Ascending aorta (tissue), 2 donors: ENCODE measurements around the gene MC3R. TPM values are rescaled to one million over a fixed set of nuclear protein-coding genes. Genes with fewer than 3 reads are reported as not detected.

Source experiments
- DNase-seq, 2 donors: peaks; one replicate each; pipeline ENCODE4 v3.0.0-alpha.2; 2019; ENCODE audit warnings: low spot score in 2 of 2
- H3K27ac ChIP-seq, 2 donors: fragments of 200-600 bp; sonication (generic); one replicate each; pipeline ENCODE4 v1.5.1; 2016 to 2017; ENCODE audit warnings: mild to moderate bottlenecking in 1 of 2
- H3K27me3 ChIP-seq: fragments of 200-600 bp; sonication (generic); one replicate; pipeline ENCODE4 v1.5.1; 2017
- H3K36me3 ChIP-seq, 2 donors: fragments of 200-600 bp; sonication (generic); one replicate each; pipeline ENCODE4 v1.5.1; 2016
- H3K4me1 ChIP-seq, 2 donors: fragments of 200-600 bp; sonication (generic); one replicate each; pipeline ENCODE4 v1.5.1; 2016 to 2017; ENCODE audit warnings: mild to moderate bottlenecking in 1 of 2
- H3K4me3 ChIP-seq, 2 donors: fragments of 200-600 bp; sonication (generic); one replicate each; pipeline ENCODE4 v1.5.1; 2016 to 2017; ENCODE audit warnings: mild to moderate bottlenecking in 1 of 2
- H3K9me3 ChIP-seq, 2 donors: fragments of 200-600 bp; sonication (generic); one replicate each; pipeline ENCODE4 v1.5.1; 2016
- intact Hi-C: fragments of 100-400 bp; cut with DNase I; formaldehyde crosslinking; loops from one replicate; pipeline ENCODE4 v1.15.1; 2023
- total RNA-seq: library from RNA; depleted of rRNA; stranded (reverse); fragments of >200 nt; gene quantifications from one replicate; pipeline ENCODE4 v1.1.0, GENCODE V29; 2016
- TF ChIP-seq, protein P1 (sequence below), 3 experiments: fragments of 200-600 bp in 2 of 3; fragments of 450-650 bp in 1 of 3; sonication (generic) in 2 of 3; IDR thresholded peaks; one replicate each; pipeline ENCODE4 v1.5.1; 2016 to 2019; ENCODE audit warnings: antibody characterized with exemption in 3 of 3, mild to moderate bottlenecking in 1 of 3, moderate library complexity in 1 of 3

MC3R gene
- total RNA-seq, 1 donor from 2014 or later: not detected

DNA sequence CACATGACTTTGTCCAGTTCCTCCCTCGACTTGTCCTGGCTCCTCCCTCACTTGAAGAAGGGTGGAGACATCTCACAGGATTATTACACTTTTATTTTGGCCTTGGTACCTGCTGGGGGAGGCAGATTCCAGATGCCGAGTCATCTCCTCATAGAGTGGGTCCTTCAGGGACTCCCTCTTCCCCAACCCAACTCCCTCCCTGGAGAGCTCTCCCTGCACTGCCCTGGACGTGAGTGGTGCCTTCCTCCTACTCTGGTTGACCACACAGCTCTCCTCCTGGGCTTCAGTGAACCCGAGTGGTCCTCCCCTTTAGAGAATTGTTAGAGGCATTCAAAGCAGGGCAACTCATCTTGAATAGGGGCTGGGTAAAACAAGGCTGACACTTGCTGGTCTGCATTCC, 40.9 kb upstream of the MC3R start:
- DNase-seq: no peak
- no peaks in the 10 kb centered on the region for H3K9me3 ChIP-seq
- H3K27me3 ChIP-seq: no peaks in the 10 kb centered on the region
- TF ChIP-seq, protein P1, sequence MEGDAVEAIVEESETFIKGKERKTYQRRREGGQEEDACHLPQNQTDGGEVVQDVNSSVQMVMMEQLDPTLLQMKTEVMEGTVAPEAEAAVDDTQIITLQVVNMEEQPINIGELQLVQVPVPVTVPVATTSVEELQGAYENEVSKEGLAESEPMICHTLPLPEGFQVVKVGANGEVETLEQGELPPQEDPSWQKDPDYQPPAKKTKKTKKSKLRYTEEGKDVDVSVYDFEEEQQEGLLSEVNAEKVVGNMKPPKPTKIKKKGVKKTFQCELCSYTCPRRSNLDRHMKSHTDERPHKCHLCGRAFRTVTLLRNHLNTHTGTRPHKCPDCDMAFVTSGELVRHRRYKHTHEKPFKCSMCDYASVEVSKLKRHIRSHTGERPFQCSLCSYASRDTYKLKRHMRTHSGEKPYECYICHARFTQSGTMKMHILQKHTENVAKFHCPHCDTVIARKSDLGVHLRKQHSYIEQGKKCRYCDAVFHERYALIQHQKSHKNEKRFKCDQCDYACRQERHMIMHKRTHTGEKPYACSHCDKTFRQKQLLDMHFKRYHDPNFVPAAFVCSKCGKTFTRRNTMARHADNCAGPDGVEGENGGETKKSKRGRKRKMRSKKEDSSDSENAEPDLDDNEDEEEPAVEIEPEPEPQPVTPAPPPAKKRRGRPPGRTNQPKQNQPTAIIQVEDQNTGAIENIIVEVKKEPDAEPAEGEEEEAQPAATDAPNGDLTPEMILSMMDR (IDR thresholded peaks at IDR 0.05): no peak
- intact Hi-C loops: no loop called here
- no peaks in the 10 kb centered on the region for H3K4me1 ChIP-seq
- no peaks in the 10 kb centered on the region for H3K36me3 ChIP-seq
- no peak overlapping the region for H3K27ac ChIP-seq
- no peak overlapping the region for H3K4me3 ChIP-seq

DNA sequence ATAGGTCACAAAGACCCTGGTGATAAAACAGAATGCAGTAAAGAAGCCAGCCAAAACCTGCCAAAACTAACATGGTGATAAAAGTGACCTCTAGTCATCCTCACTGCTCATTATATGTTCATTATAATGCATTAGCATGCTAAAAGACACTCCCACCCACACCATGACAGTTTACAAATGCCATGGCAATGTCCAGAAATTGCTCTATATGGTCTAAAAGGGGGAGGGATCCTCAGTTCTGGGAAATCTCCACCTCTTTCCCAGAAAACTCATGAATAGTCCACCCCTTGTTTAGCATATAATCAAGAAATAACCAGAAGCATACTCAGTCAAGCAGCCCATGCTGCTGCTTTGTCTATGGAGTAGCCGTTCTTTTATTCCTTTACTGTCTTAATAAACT, 40.4 kb upstream of the MC3R start:
- Histone ChIP-seq H3K4me3 (no peak overlapping the region), H3K36me3 (no peaks in the 10 kb centered on the region), H3K27me3 (no peaks in the 10 kb centered on the region), H3K9me3 (no peaks in the 10 kb centered on the region), H3K27ac (no peak overlapping the region), H3K4me1 (no peaks in the 10 kb centered on the region)
- TF ChIP-seq, protein P1 (IDR thresholded peaks at IDR 0.05): no peak
- intact Hi-C loops: no loop called here
- no peak for DNase-seq

DNA sequence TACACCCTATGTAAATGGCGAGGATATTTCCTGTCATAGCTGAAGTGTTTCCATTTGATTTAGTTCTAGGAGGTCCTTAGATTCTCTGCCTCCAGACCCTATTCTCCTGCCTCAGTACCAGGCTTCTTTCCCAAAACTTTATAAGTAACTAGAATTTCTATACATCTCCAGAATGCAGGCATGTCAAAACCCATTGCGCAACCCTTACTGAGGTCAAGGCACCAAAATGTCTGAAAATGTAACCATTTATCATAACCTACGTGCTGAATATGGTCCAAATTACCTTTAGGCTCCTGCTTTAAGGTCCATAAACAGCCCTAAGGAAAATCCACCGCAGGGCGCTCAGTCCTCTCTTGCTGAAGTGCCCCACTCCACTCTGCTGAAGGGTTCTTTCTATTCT, 37.5 kb upstream of the MC3R start:
- TF ChIP-seq, protein P1 (IDR thresholded peaks at IDR 0.05): no peak
- Histone ChIP-seq H3K27me3 (no peaks in the 10 kb centered on the region), H3K27ac (no peak overlapping the region), H3K4me3 (no peak overlapping the region), H3K9me3 (no peaks in the 10 kb centered on the region), H3K36me3 (no peaks in the 10 kb centered on the region), H3K4me1 (no peaks in the 10 kb centered on the region)
- intact Hi-C loops: no loop called here
- no peak for DNase-seq

GRCh38 chr20:56212091-56212490, 36.4 kb upstream of the MC3R start:
- Histone ChIP-seq H3K27me3 (no peaks in the 10 kb centered on the region), H3K27ac (no peak overlapping the region), H3K36me3 (no peaks in the 10 kb centered on the region), H3K4me1 (no peaks in the 10 kb centered on the region), H3K9me3 (no peaks in the 10 kb centered on the region), H3K4me3 (no peak overlapping the region)
- TF ChIP-seq, protein P1 (IDR thresholded peaks at IDR 0.05): no peak
- no peak for DNase-seq
- intact Hi-C loops: no loop called here

GRCh38 chr20:56213321-56213720, 35.2 kb upstream of the MC3R start:
- Histone ChIP-seq H3K27ac (no peak overlapping the region), H3K4me3 (no peak overlapping the region)
- intact Hi-C loops: no loop called here

More at GRCh38 chr20:56213321-56213720, 35.2 kb upstream of the MC3R start:
- Histone ChIP-seq H3K27me3 (no peaks in the 10 kb centered on the region), H3K9me3 (no peaks in the 10 kb centered on the region), H3K36me3 (no peaks in the 10 kb centered on the region), H3K4me1 (no peaks in the 10 kb centered on the region)
- TF ChIP-seq, protein P1 (IDR thresholded peaks at IDR 0.05): no peak
- no peak for DNase-seq
